Hematopoietic multipotent progenitor cell treated with erythropoietin and hydrocortisone succinate and interleukin-3 and kit ligand, for 15 days (in vitro differentiated cells): Measurements from ENCODE around the gene SLC50A1.
"Not testable (repeated sequence)": the region's sequence is repeated elsewhere in the genome, so short reads cannot be mapped to it uniquely, and the experiment has no call there.

Experiments used
- DNase-seq: peaks from one replicate; pipeline ENCODE4 v3.0.0-alpha.2; 2015; ENCODE audit warnings: low spot score

SLC50A1 gene

DNA sequence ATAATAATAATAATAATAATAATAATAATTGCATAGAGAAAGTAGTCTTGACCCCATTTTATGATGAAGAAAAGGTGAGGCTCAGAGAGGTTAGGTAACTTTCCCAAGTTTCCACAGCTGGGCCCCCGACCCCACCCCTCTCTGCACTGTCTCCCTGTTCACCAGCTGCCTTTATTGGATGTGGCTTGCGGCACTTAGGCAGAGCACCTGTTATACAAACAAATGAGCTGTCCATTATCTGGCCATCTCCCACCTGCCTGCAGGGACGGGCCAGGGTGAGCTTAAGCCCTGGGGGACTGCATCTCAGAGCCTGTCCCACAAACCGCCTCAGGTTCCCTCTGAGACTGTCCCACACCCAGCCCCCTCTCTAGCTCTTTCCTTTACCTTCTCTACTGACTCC lies 18.0 kb upstream of the SLC50A1 start:
- no peak for DNase-seq

- DNase-seq = not testable (repeated sequence)
Measured at GRCh38 chr1:155118090-155118489, 17.6 kb upstream of the SLC50A1 start.

DNA sequence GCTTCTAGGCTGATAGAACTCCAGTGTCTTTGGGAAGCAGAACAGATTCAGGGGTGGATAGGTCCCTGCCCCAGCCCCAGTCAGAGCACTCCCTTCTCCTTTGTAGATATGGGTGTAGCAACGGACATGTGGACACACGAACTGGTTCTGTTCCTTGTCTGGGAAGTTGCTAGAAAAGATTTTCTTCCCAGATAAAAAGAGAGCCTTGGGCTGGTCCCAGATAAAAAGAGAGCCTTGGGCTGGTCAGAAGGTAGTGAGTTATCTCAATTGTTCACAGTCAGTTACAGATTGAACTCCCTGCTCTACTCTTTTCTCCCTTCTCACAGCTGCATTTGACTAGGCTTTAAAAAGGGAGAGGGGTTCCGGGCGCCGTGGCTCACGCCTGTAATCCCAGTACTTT lies 15.4 kb upstream of the SLC50A1 start:
- DNase-seq = no peak

DNA sequence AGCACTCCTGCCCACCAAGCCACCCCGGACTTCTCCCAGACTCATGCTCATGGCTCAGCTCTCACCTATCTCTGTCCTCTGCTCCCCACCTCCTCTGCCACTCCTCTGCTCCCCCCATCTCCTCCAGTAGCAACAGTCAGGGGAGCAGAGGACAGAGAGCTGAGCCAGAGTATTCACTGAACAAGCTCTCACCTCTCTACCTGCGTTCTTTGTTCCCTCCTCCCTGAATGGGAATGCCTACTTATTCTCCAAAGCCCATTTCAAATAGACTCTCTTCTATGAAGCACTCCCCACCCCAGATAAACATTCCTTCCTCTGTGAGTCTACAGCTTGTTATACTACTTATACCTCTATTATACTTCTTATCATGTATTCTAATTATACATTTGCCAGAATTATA lies 14.4 kb upstream of the SLC50A1 start:
- DNase-seq = no peak

DNA sequence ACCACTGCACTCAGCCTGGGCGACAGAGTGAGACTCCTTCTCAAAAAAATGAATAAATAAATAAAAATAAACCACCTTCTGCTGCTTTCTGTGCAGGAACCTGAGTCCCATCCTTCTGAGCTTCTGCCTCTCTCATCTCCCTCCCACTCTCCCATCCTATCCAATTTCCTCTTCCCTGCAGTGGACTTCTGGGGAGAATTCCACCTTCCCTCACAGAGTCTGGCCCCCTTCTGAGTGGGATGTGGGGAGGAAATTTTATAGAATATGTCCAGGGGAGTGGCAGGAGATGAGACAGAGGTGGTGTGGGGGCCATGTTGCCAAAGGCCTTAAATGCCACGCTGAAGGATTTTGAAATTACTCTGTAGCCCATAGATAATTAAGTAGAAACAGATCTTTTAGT lies 13.3 kb upstream of the SLC50A1 start:
- DNase-seq = no peak

DNA sequence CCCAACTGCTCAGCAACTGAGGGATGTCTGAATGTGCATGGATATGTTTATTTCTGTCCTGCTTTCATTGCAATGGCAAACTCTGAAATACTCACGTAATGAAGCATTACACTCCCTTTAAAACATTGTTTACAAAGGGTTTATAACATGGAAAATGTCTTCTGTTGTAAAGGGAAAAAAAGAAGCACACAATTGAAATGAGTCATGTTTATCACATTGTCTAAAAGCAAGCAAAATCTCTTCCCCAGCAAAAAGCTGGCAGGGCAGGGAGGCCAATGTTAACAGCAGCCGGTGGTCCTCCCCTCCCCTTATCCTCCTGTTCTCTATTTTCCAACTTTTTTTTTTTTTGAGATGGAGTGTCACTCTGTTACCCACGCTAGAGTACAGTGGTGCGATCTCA lies 11.9 kb upstream of the SLC50A1 start:
- no peak for DNase-seq

GRCh38 chr1:155124503-155125463 lies 10.9 kb upstream of the SLC50A1 start:
- no peak for DNase-seq

DNA sequence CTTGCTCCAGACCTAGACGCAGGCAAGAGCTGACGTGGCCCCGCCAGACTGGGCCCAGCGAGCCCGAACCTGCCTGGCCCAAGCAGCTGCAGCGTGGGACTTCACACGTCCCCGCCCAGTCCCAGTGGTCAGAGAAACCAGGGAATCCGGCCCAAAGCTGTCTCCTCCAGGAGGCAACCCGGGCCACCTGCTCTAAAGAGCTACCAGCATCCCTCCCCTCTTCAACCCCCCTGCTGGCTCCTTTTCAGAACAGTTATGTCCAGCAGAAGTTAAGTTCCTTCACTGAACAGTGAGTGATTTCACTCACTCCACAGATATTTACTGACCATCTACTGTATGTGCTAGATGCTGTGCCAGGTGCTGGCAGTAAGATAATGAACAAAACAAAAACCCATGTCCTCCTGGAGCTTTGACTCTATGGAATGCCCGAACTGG lies 10.1 kb upstream of the SLC50A1 start:
- no peak for DNase-seq

DNA sequence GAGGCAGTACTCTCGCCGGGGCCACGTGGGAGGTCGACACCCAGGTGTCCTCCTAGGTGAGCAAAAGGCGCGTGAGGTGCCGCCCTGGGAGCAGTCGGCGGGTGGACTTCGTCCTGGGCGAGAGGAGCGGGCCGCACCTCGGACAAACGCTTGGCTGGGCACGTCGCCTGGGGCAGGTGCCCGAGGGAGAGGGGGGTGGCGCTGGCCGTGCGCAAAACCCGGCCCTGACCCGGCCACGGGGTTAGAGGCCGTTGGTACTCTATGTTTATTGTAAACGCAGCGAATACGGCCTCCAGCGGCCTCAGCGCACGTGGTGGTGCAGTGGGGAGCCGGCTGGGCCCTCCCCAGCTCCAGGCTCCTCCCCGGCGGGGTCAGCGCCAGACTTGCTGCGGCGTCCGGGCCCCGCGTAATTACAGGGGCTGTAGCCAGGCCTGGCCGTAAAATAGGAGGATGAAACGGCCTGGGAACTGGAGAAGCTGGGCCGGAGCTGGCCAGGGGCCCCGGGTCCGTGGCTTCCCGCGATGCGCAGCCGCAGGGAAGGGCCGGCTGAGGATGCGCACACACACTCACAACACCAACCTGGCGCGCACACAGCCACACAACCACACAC lies 9.6 kb upstream of the SLC50A1 start:
- no peak for DNase-seq

- no peak for DNase-seq
Measured at GRCh38 chr1:155126556-155127104, 9.0 kb upstream of the SLC50A1 start.

- DNase-seq = peak; percentile 31
Measured at GRCh38 chr1:155127105-155127966, 8.3 kb upstream of the SLC50A1 start, which contains the start of gene EFNA1. Gene EFNA1 (plus strand): TSS chr1:155127876. CDS start chr1:155127978, 102 bp downstream.

GRCh38 chr1:155127967-155128754 lies 7.5 kb upstream of the SLC50A1 start:
- no peak for DNase-seq

- no peak for DNase-seq
Measured at GRCh38 chr1:155128755-155129473, 6.7 kb upstream of the SLC50A1 start.

GRCh38 chr1:155130272-155131006 lies 5.2 kb upstream of the SLC50A1 start:
- no peak for DNase-seq

- no peak for DNase-seq
Measured at GRCh38 chr1:155131285-155131684, 4.4 kb upstream of the SLC50A1 start.

GRCh38 chr1:155131856-155132255 lies 3.8 kb upstream of the SLC50A1 start:
- no peak for DNase-seq

DNA sequence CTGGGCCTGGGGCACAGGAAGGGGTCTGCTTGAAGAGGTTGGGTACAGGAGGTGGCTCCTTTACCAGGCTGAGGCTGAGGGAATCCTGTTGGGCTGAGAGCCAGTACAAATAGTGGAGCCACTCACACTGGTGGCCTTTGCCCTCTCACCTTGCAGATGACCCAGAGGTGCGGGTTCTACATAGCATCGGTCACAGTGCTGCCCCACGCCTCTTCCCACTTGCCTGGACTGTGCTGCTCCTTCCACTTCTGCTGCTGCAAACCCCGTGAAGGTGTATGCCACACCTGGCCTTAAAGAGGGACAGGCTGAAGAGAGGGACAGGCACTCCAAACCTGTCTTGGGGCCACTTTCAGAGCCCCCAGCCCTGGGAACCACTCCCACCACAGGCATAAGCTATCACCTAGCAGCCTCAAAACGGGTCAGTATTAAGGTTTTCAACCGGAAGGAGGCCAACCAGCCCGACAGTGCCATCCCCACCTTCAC lies 1.8 kb upstream of the SLC50A1 start:
- no peak for DNase-seq

- no peak for DNase-seq
Measured at GRCh38 chr1:155134322-155134721, 1.3 kb upstream of the SLC50A1 start.

GRCh38 chr1:155134880-155135414 lies 705 bp upstream of the SLC50A1 start:
- DNase-seq = peak; percentile 73
